ENCODE results near the gene TWIST1.

GRCh38 chr7:19133886-19134285, 16.4 kb upstream of the TWIST1 start:
- TF ChIP-seq CTCF (IDR thresholded peaks at IDR 0.05) (no peak), POLR2A (IDR thresholded peaks at IDR 0.05) (no peak)

Data from heart left ventricle (tissue), 13 donors.